SK-N-SH (cell line): ENCODE results near the gene HMBS. TPM values are rescaled to one million over a fixed set of nuclear protein-coding genes. Genes with fewer than 3 reads are reported as not detected.

Experiments
- CTCF ChIA-PET: fragments of 300-600, 350-600 bp; formaldehyde crosslinking; extraction: SDS; loops from one replicate; lab custom pipeline; 2021; lab: Yijun Ruan, JAX
- POLR2A ChIA-PET: fragments of 350-600 bp; sonication (Branson Sonifier 250); formaldehyde crosslinking; extraction: SDS; loops from one replicate; lab custom pipeline; 2020; ENCODE audit warnings: antibody characterized with exemption, inconsistent platforms; lab: Yijun Ruan, JAX
- DNase-seq: peaks from one replicate; pipeline ENCODE4 v3.0.0; 2012
- H2AFZ ChIP-seq: fragments of 200-600 bp; sonication (generic); 2 replicates; pipeline ENCODE4 v1.8.1; 2016; ENCODE audit warnings: antibody characterized with exemption, mild to moderate bottlenecking, low read depth
- H3F3A ChIP-seq: fragments of 200-600 bp; sonication (generic); replicated peaks from 2 replicates; pipeline ENCODE3; 2016; ENCODE audit warnings: antibody characterized with exemption, mild to moderate bottlenecking; ENCODE audit not compliant: insufficient read depth
- H3K27ac ChIP-seq, 2 experiments: fragments of 200-500 bp in 1 of 2; fragments of 200-600 bp in 1 of 2; sonication (Bioruptor generic) in 1 of 2; sonication (generic), shearing (Covaris generic) in 1 of 2; 2 replicates each; pipeline versions ENCODE4 v1.5.1 to v1.6.1; 2014 to 2016; ENCODE audit warnings: low read depth in 2 of 2, inconsistent platforms in 1 of 2, low read length in 1 of 2, mild to moderate bottlenecking in 1 of 2, mixed read lengths in 1 of 2
- H3K27me3 ChIP-seq: fragments of 200-600 bp; sonication (generic), shearing (Covaris generic); 2 replicates; pipeline ENCODE4 v1.6.1; 2016; ENCODE audit warnings: mixed run types; ENCODE audit not compliant: insufficient read depth
- H3K36me3 ChIP-seq, 2 experiments: fragments of 200-500 bp in 1 of 2; fragments of 200-600 bp in 1 of 2; sonication (Bioruptor generic) in 1 of 2; sonication (generic) in 1 of 2; replicated peaks in 1 of 2; 2 replicates each; pipeline versions ENCODE3 to v1.5.1; 2014 to 2016; ENCODE audit warnings: low read length in 1 of 2, mild to moderate bottlenecking in 1 of 2; ENCODE audit not compliant: insufficient read depth in 2 of 2, control insufficient read depth in 1 of 2
- H3K4me1 ChIP-seq, 2 experiments: fragments of 200-500 bp in 1 of 2; fragments of 200-600 bp in 1 of 2; sonication (Bioruptor generic) in 1 of 2; sonication (generic), shearing (Covaris generic) in 1 of 2; 2 replicates each; pipeline versions ENCODE4 v1.5.1 to v1.6.1; 2014 to 2016; ENCODE audit warnings: low read depth in 1 of 2, low read length in 1 of 2, mixed run types in 1 of 2; ENCODE audit not compliant: insufficient read depth in 2 of 2, control insufficient read depth in 1 of 2
- H3K4me2 ChIP-seq: fragments of 200-600 bp; sonication (generic), shearing (Covaris generic); 2 replicates; pipeline ENCODE4 v1.6.1; 2017; ENCODE audit warnings: mixed run types
- H3K4me3 ChIP-seq, 2 experiments: fragments of 200-500 bp in 1 of 2; fragments of 200-600 bp in 1 of 2; sonication (Bioruptor generic) in 1 of 2; sonication (generic), shearing (Covaris generic) in 1 of 2; 2 replicates each; pipeline versions ENCODE4 v1.5.1 to v1.8.1; 2014 to 2016; ENCODE audit warnings: low read depth in 2 of 2, inconsistent platforms in 1 of 2, low read length in 1 of 2, mild to moderate bottlenecking in 1 of 2, mixed read lengths in 1 of 2, moderate library complexity in 1 of 2
- H3K79me2 ChIP-seq: fragments of 200-600 bp; sonication (generic); 2 replicates; pipeline ENCODE4 v1.8.1; 2017; ENCODE audit warnings: mild to moderate bottlenecking; ENCODE audit not compliant: insufficient read depth
- H3K9ac ChIP-seq: fragments of 200-600 bp; sonication (generic); 2 replicates; pipeline ENCODE4 v1.6.1; 2017; ENCODE audit warnings: mixed run types
- H3K9me2 ChIP-seq: fragments of 200-600 bp; sonication (generic); 2 replicates; pipeline ENCODE4 v1.6.1; 2017; ENCODE audit warnings: mixed run types
- H3K9me3 ChIP-seq: fragments of 200-600 bp; sonication (generic); 2 replicates; pipeline ENCODE4 v1.6.1; 2017; ENCODE audit warnings: mixed run types, mild to moderate bottlenecking, moderate library complexity
- H4K20me1 ChIP-seq: fragments of 200-600 bp; sonication (generic); 2 replicates; pipeline ENCODE4 v1.6.1; 2017; ENCODE audit warnings: mild to moderate bottlenecking, mixed run types; ENCODE audit not compliant: insufficient read depth
- CHD2 ChIP-seq: fragments of 150-350 bp; IDR thresholded peaks from 2 replicates; pipeline ENCODE4 v1.6.1; 2018; ENCODE audit warnings: low read length; ENCODE audit not compliant: partially characterized antibody
- ELF1 ChIP-seq: IDR thresholded peaks from 2 replicates; pipeline ENCODE4 v1.4.0; 2012
- EZH2phosphoT487 ChIP-seq: fragments of 200-600 bp; sonication (generic); IDR thresholded peaks from 2 replicates; pipeline ENCODE4 v1.6.1; 2017; ENCODE audit warnings: low read depth, mixed run types, mild to moderate bottlenecking, antibody characterized with exemption, moderate library complexity, borderline replicate concordance
- FOXJ3 ChIP-seq: sonication (generic); formaldehyde crosslinking; IDR thresholded peaks from 2 replicates; pipeline ENCODE4 v1.5.1; 2020; ENCODE audit warnings: mild to moderate bottlenecking, missing genetic modification reagents
- GABPA ChIP-seq: IDR thresholded peaks from 2 replicates; pipeline ENCODE4 v1.4.0; 2012; ENCODE audit warnings: low read depth, mild to moderate bottlenecking
- MEF2A ChIP-seq: IDR thresholded peaks from 2 replicates; pipeline ENCODE4 v1.4.0; 2012; ENCODE audit warnings: low read depth, borderline replicate concordance
- MXI1 ChIP-seq: IDR thresholded peaks from 2 replicates; pipeline ENCODE4 v1.6.1; 2012; ENCODE audit warnings: mild to moderate bottlenecking, low read depth, low read length, improper control_type of control experiment
- NFIC ChIP-seq: IDR thresholded peaks from 2 replicates; pipeline ENCODE4 v1.4.0; 2012; ENCODE audit warnings: borderline replicate concordance
- NRF1 ChIP-seq: IDR thresholded peaks from 2 replicates; pipeline ENCODE4 v1.6.1; 2012; ENCODE audit warnings: low read depth, mild to moderate bottlenecking, low read length
- RCOR1 ChIP-seq: fragments of 150-350 bp; IDR thresholded peaks from 2 replicates; pipeline ENCODE4 v1.6.1; 2017; ENCODE audit warnings: antibody characterized with exemption, low read length
- REST ChIP-seq: IDR thresholded peaks from 2 replicates; pipeline ENCODE4 v1.6.1; 2012; ENCODE audit warnings: mild to moderate bottlenecking, low read depth, low read length, moderate library complexity
- RFX5 ChIP-seq: IDR thresholded peaks from 2 replicates; pipeline ENCODE4 v1.6.1; 2012; ENCODE audit warnings: mild to moderate bottlenecking, improper control_type of control experiment, low read length
- SMC3 ChIP-seq: IDR thresholded peaks from 2 replicates; pipeline ENCODE4 v1.6.1; 2012; ENCODE audit warnings: low read depth, low read length, improper control_type of control experiment
- USF2 ChIP-seq: fragments of 150-350 bp; IDR thresholded peaks from 2 replicates; pipeline ENCODE4 v1.6.1; 2017; ENCODE audit warnings: antibody characterized with exemption, low read length, low read depth, borderline replicate concordance
- YY1 ChIP-seq: IDR thresholded peaks from 2 replicates; pipeline ENCODE4 v1.4.0; 2012; ENCODE audit warnings: low read depth, mild to moderate bottlenecking
- WGBS: methylation state at CpG from one replicate; pipeline ENCODE4 v1.1.6; 2017; ENCODE audit warnings: low lambda C conversion rate; 5-methylcytosine and 5-hydroxymethylcytosine counted together
- polyA plus RNA-seq, 3 experiments: library from polyadenylated mRNA; depleted of rRNA; stranded (reverse); fragments of >200 nt; gene quantifications; 2 replicates each; pipeline ENCODE4 v1.2.3, GENCODE V29; 2012

HMBS gene
- polyA plus RNA-seq, 1 of the 3 experiments (the other 2 are of a cell fraction) = 69.4 TPM

- CTCF ChIA-PET = interaction anchor here (0.9 to 1.2 kb wide), 4 partner anchors 12 to 205 kb away, joined by 3 to 4 read pairs (median 3); partner anchors contain the start of genes C2CD2L and DPAGT1
- peaks cover 12% of the 10 kb centered on the region for H3F3A ChIP-seq
- no peak overlapping the region for H2AFZ ChIP-seq
- no peak for TF ChIP-seq ELF1
- no peak for TF ChIP-seq CHD2
- no peak for TF ChIP-seq USF2
- no peak for TF ChIP-seq SMC3
- TF ChIP-seq YY1 = no peak
- TF ChIP-seq RCOR1 = no peak
- TF ChIP-seq EZH2phosphoT487 = no peak
- TF ChIP-seq NRF1 = no peak
- TF ChIP-seq NFIC = no peak
- TF ChIP-seq MEF2A = no peak
- TF ChIP-seq FOXJ3 = no peak
- TF ChIP-seq REST = no peak
- no peak for TF ChIP-seq MXI1
- TF ChIP-seq GABPA = no peak
- no peak for TF ChIP-seq RFX5
- TF ChIP-seq, all 33 proteins: peak for 0
- WGBS = 95% methylated on average over 1 of the region's 1 CpG
- H3K4me1 ChIP-seq = peaks cover 13 to 17% of the 10 kb centered on the region in 2 experiments; a peak in 3 of 4 replicates
- no peaks in the 10 kb centered on the region for H3K9me2 ChIP-seq
- H3K36me3 ChIP-seq = peaks cover 0 to 29% of the 10 kb centered on the region in 2 experiments
- H3K79me2 ChIP-seq = peaks cover 25% of the 10 kb centered on the region
- H3K27me3 ChIP-seq = no peaks in the 10 kb centered on the region
- H3K27ac ChIP-seq = no peak overlapping the region
- POLR2A ChIA-PET = no interaction called here
- H3K9ac ChIP-seq = no peak overlapping the region
- H4K20me1 ChIP-seq = no peaks in the 10 kb centered on the region
- no peak overlapping the region for H3K4me2 ChIP-seq
- H3K4me3 ChIP-seq = no peak overlapping the region
- DNase-seq = no peak
- no peaks in the 10 kb centered on the region for H3K9me3 ChIP-seq
These were observed 34.3 kb downstream of the HMBS start for GRCh38 chr11:119118946-119119345.
